ENCODE measurements around the gene AGPAT4.

The AGPAT4 gene

DNA sequence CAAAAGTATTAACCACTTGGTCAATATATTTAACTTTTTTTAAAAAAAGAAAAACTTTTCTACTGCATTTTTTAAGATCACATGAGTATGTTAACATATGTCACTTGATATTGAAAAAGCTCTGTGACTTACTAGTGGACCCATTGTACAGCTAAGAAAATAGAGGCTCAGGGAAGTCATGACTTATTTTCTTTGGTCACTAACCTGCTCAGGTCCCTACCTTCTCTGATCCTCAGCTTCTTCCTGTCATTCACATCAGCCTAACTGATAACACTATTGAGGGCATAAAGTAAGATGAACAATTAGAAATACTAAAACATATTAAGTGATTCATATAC, 19.8 kb downstream of the AGPAT4 start:
- no peak for DNase-seq

GRCh38 chr6:161251345-161251744, 22.5 kb downstream of the AGPAT4 start:
- DNase-seq, result no peak

DNA sequence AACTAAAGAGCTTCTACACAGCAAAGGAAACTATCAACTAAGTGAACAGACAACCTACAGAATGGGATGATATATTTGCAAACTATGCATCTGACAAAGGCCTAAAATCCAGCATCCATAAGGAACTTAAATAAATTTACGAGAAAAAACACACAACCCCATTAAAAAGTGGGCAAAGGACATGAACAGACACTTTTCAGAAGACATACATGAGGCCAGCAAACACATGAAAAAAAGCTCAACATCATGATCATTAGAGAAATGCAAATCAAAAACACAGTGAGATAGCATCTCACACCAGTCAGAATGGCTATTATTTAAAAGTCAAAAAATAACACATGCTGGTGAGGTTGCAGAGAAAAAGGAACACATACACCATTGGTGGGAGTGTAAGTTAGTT, 24.5 kb downstream of the AGPAT4 start:
- no peak for DNase-seq

GRCh38 chr6:161246725-161247124, 27.1 kb downstream of the AGPAT4 start:
- no peak for DNase-seq

DNA sequence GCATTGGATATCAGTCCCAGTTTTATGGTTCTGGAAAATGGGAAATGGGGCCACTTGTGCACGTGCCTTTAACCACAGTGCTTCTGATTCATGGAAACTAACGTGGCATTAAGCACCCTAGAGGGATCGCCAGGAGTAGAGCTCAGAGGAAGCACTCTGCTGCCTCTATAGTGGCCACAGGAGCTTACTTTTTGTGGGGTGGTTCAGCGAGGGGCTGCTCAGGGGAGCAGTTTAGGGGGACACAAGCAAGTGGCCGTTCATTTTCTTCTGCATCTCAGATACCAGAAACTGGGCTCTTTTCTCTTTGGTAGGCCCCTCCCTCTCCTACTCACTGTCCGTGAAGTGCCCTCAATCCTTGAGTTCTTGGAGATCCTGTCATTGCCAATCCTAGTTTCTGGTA, 28.5 kb downstream of the AGPAT4 start:
- DNase-seq, result no peak

DNA sequence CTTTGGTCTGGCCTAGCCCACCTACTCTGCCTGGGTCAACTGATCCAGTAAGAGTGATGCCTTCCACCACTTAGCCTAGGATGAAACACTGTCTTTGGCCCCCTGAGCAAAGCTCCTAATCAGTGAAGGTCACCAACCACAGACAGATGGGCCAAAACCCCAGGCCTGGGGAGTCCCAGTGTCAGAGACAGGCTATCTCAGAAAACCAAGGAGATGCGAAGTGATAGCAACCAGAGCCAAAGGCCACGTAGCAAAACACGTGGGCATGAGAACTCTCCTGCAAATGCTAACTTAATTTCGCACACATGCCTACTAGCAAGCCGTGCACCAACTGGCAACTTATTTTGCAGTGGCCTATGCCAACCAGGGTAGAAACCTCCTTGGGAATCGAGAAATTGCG, 29.1 kb downstream of the AGPAT4 start:
- no peak for DNase-seq

GRCh38 chr6:161242779-161243693, 30.8 kb downstream of the AGPAT4 start:
- DNase-seq, result no peak

DNA sequence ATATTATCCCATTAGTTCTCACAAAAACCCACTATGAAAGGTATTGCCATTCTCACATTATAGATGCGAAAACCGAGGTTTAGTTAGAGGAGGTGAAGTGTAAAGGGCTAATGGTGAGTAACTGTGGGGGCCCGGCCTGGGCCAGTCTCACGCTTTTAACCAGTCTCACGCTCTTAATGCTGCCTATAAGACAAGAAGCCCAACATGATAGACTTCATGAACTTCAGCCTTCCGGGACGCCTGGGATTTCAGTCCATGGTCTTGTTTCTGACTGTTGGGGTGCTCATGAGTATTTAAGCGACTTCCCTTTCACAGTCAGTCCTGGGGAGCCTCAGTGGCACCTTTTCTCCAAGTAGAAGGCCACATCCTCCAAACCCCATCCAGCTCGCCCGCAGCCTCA, 31.7 kb downstream of the AGPAT4 start:
- DNase-seq, result no peak

- DNase-seq, result no peak
These were observed 34.9 kb downstream of the AGPAT4 start for GRCh38 chr6:161239001-161239400.

GRCh38 chr6:161238500-161238899, 35.4 kb downstream of the AGPAT4 start:
- DNase-seq, result no peak

GRCh38 chr6:161238081-161238480, 35.8 kb downstream of the AGPAT4 start:
- no peak for DNase-seq

- DNase-seq, result no peak
These were observed 36.7 kb downstream of the AGPAT4 start for GRCh38 chr6:161237176-161237575.

DNA sequence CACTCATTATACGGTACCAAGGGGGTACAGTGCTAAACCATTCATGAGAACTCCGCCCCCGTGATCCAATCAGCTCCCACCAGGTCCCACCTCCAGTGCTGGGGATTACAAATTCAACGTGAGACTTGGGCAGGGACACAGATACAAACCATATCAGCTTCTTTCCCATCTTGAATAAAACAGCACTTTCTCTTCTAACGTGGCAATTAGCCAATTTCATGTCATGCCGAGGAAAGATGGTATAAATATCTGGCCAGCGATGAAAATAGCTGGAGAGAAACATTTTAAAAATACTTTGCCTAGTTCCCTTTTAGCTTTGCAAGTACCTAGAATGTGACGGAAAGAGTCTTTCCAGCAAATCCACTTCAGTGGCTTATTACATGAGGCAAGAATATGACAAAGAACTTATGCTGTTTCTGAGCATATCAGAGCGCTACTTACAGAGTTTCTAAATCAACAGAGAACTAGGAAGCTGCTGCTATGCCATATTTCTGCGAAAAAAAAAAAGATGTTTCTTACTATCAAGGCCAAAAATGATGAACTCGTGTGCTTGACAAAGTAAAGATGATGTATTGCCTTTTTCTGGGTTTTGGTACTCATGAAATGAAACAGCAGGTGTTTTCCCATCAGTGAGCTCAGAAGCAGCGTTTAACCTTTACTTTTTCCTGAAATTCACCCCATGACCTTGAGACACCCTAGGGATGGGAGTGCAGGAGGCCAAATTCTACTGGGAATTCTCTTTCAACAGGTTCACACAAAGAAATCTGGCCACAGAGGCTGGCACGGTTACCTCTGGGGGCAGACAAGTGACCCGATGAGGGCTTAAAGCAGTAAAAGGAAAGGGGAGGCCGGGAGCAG, 37.9 kb downstream of the AGPAT4 start:
- DNase-seq, result no peak

DNA sequence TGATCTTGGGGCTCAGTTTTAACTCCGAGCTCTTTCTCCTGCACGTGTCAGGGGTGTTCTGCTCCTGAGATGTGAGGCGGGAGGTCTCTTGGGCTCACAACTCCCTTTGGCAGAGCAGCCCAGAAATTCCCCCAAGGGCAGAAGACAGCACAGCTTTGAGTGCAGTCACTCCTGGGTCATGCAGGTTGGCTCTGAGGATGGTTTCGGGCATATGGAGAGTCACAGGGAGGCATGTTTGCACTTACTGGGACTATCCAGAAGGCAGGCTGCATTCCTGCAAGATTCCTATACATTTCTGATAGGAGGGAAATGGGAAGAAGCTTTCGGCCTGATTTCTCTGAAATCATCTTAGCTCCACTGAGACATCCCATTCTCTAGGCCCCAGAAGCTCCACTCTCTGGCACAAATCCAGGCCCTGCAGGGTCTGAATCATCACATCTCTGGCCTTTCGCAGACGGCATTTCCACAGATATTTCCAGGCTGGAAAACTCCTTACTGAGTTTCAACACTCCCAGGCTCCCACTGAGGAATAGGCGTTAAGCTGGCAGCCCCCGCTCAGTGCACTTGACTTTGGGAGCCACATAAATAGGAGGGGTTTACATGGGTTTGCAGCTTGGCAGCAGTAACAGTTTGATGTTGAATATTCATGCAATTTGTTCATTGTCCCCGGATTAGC, 39.7 kb downstream of the AGPAT4 start:
- no peak for DNase-seq

DNA sequence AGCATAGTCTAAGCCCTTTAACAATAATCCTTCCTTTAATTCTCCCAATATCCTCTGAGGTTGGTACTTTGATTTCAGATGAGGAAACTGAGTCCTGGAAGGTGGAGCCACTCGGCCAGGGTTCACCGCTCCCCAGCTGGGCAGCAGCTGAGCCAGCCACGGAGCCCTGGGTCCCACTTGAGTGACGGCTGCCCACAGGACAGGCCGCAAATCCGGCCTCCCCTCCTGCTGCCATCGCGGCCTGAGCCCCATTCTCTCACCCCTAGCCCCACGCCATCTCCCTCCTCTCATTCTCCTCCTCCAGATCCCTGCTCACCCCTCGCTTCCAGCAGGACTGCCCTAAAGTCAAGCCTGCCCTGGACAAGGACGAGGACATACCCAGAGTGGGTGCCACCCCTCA, 41.4 kb downstream of the AGPAT4 start:
- DNase-seq, result no peak

- no peak for DNase-seq
These were observed 41.9 kb downstream of the AGPAT4 start for GRCh38 chr6:161232010-161232409.

GRCh38 chr6:161230339-161230738, 43.5 kb downstream of the AGPAT4 start:
- no peak for DNase-seq

GRCh38 chr6:161228921-161229591, 44.8 kb downstream of the AGPAT4 start:
- no peak for DNase-seq

DNA sequence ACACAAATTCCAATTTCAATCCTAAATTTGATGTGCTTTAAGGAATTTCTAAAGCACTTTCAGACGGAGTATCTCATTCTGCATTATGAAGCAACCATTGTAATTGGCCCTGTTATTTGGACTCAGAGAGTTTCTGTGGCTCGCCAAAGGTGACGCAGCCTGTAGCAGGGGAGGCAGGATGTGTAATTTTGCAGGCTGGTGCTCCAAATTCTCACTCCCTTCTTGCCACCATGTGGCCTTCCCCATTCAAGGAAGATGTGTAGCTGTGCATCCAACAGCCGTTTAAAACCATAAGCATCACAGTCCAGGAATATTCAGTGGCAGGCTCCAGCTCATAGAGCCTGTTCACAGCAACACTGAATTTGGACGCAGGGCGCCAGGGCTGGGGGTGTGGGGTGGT, 45.8 kb downstream of the AGPAT4 start:
- DNase-seq, result no peak

- DNase-seq, result no peak
These were observed 46.6 kb downstream of the AGPAT4 start for GRCh38 chr6:161227004-161227960.
